Calu3 (cell line): ENCODE measurements around the gene BMPR1B. TPM values are rescaled to one million over a fixed set of nuclear protein-coding genes. Genes with fewer than 3 reads are reported as not detected.

Experiments
- BruUV-seq: library from RNA; stranded (reverse); fragments of 400-500 nt; replicated peaks from 2 replicates; lab custom pipeline; 2021; lab: Mats Ljungman, UMichigan
- CTCF ChIA-PET: fragments of 300-600 bp; sonication (Branson Sonifier 250); formaldehyde crosslinking; loops from one replicate; lab custom pipeline; 2022; ENCODE audit warnings: antibody characterized with exemption; lab: Charles Lee
- DNase-seq: peaks from one replicate; pipeline ENCODE4 v3.0.0; 2022
- H3K27ac Mint-ChIP-seq: one replicate; pipeline ENCODE4 v1.8.0; 2022; ENCODE audit warnings: mixed read lengths; ENCODE audit not compliant: unreplicated experiment
- H3K27me3 Mint-ChIP-seq: one replicate; pipeline ENCODE4 v1.8.0; 2022; ENCODE audit warnings: mixed read lengths; ENCODE audit not compliant: unreplicated experiment
- H3K36me3 Mint-ChIP-seq: one replicate; pipeline ENCODE4 v1.8.0; 2022; ENCODE audit warnings: mild to moderate bottlenecking, moderate library complexity, mixed read lengths; ENCODE audit not compliant: insufficient read depth, unreplicated experiment
- H3K4me1 Mint-ChIP-seq: one replicate; pipeline ENCODE4 v1.8.0; 2022; ENCODE audit warnings: mild to moderate bottlenecking, low read depth, mixed read lengths; ENCODE audit not compliant: unreplicated experiment
- H3K4me3 Mint-ChIP-seq: one replicate; pipeline ENCODE4 v1.8.0; 2022; ENCODE audit warnings: mild to moderate bottlenecking, low read depth, moderate library complexity, mixed read lengths; ENCODE audit not compliant: unreplicated experiment
- H3K9me3 Mint-ChIP-seq: one replicate; pipeline ENCODE4 v1.8.0; 2022; ENCODE audit warnings: low read depth, mixed read lengths; ENCODE audit not compliant: unreplicated experiment
- intact Hi-C: fragments of 100-400 bp; cut with micrococcal nuclease; formaldehyde crosslinking; loops from one replicate; pipeline ENCODE4 v1.10.0; 2022; ENCODE audit not compliant: unreplicated experiment
- total RNA-seq: library from RNA; stranded (reverse); gene quantifications from 2 replicates; pipeline ENCODE4 v1.2.3, GENCODE V29; 2022
- TF ChIP-seq, protein P1 (sequence below): fragments of 200-600 bp; IDR thresholded peaks from one replicate; pipeline ENCODE4 v1.8.0; 2022; ENCODE audit warnings: antibody characterized with exemption; ENCODE audit not compliant: unreplicated experiment

BMPR1B gene
- total RNA-seq, 1 experiment from 2014 or later: 9.2 TPM

DNA sequence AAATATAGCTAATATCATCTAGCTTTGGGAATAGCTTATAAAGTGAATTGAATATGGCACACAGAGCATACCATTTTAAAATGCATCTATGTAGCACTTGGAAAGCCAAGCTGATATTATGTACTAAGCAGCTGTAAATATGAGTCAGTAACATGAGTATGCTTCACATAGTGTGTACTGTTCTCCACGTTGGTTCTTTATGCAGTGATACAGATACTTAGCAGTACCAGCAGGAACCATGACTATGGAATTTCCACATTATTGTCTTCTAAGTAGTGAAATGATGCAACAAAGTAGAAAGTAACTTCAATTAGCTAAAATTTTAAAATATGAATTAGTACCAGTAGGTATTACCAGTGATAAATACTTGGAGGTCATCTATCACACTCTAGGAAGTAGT is 320.1 kb downstream of the BMPR1B start:
- Mint-ChIP-seq H3K36me3 (no peaks in the 10 kb centered on the region), H3K27ac (no peak overlapping the region), H3K27me3 (no peaks in the 10 kb centered on the region), H3K4me1 (peaks cover 9% of the 10 kb centered on the region), H3K9me3 (no peaks in the 10 kb centered on the region), H3K4me3 (no peak overlapping the region)
- CTCF ChIA-PET: no interaction called here
- intact Hi-C loops: no loop called here
- DNase-seq: no peak
- BruUV-seq: no TSS peak
- TF ChIP-seq, protein P1, sequence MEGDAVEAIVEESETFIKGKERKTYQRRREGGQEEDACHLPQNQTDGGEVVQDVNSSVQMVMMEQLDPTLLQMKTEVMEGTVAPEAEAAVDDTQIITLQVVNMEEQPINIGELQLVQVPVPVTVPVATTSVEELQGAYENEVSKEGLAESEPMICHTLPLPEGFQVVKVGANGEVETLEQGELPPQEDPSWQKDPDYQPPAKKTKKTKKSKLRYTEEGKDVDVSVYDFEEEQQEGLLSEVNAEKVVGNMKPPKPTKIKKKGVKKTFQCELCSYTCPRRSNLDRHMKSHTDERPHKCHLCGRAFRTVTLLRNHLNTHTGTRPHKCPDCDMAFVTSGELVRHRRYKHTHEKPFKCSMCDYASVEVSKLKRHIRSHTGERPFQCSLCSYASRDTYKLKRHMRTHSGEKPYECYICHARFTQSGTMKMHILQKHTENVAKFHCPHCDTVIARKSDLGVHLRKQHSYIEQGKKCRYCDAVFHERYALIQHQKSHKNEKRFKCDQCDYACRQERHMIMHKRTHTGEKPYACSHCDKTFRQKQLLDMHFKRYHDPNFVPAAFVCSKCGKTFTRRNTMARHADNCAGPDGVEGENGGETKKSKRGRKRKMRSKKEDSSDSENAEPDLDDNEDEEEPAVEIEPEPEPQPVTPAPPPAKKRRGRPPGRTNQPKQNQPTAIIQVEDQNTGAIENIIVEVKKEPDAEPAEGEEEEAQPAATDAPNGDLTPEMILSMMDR: no peak

DNA sequence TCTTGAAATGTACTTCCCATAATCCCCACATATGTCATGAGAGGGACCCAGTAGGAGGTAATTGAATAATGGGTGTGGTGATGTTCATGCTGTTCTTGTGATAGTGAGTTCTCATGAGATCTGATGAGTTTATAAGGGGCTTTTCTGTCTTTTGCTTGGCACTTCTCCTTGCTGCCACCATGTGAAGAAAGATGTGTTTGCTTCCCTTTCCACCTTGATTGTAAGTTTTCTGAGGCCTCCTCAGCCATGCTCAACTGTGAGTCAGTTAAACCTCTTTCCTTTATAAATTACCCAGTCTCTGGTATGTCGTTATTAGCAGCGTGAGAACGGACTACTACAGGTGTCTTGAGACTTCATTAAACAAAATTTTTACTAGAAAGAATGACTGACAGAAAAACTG is 323.2 kb downstream of the BMPR1B start:
- H3K9me3 Mint-ChIP-seq: no peaks in the 10 kb centered on the region
- H3K4me3 Mint-ChIP-seq: no peak overlapping the region

DNA sequence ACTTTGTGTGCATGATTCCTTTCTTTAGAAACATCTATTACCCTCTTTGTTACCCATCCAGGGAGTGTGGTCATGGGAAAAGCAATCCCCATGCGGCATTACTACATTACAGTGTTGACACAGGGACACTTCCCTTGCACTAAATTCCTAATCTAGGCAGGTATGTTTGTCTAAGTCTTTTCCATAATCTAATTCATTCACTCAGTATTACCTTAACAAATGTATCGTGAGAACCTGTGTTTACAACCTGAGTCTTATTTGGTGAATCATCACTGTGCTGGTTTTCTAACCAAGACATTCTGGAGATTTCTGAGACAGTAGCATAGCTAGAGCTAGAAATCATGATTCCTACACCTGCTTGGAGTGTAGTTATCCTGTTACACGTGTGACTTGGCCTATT is 326.8 kb downstream of the BMPR1B start:
- CTCF ChIA-PET: interaction anchor here (0.6 kb wide), 3 partner anchors 9 to 327 kb away, joined by 3 to 4 read pairs (median 3); partner anchors contain the start of gene BMPR1B
- H3K27me3 Mint-ChIP-seq: no peaks in the 10 kb centered on the region
- BruUV-seq: no TSS peak
- H3K4me1 Mint-ChIP-seq: peaks cover 38% of the 10 kb centered on the region
- peak; percentile 28 for DNase-seq
- no peaks in the 10 kb centered on the region for H3K9me3 Mint-ChIP-seq
- intact Hi-C loops: no loop called here
- no peaks in the 10 kb centered on the region for H3K36me3 Mint-ChIP-seq
- peak overlapping the region; percentile 82 for H3K27ac Mint-ChIP-seq
- H3K4me3 Mint-ChIP-seq: peak overlapping the region; percentile 13
- TF ChIP-seq, protein P1: no peak

More for the DNA sequence above, 323.2 kb downstream of the BMPR1B start:
- no TSS peak for BruUV-seq
- intact Hi-C loops: no loop called here
- Mint-ChIP-seq H3K4me1 (peaks cover 25% of the 10 kb centered on the region), H3K36me3 (no peaks in the 10 kb centered on the region), H3K27ac (no peak overlapping the region), H3K27me3 (no peaks in the 10 kb centered on the region)
- TF ChIP-seq, protein P1: no peak
- no peak for DNase-seq
- CTCF ChIA-PET: no interaction called here

DNA sequence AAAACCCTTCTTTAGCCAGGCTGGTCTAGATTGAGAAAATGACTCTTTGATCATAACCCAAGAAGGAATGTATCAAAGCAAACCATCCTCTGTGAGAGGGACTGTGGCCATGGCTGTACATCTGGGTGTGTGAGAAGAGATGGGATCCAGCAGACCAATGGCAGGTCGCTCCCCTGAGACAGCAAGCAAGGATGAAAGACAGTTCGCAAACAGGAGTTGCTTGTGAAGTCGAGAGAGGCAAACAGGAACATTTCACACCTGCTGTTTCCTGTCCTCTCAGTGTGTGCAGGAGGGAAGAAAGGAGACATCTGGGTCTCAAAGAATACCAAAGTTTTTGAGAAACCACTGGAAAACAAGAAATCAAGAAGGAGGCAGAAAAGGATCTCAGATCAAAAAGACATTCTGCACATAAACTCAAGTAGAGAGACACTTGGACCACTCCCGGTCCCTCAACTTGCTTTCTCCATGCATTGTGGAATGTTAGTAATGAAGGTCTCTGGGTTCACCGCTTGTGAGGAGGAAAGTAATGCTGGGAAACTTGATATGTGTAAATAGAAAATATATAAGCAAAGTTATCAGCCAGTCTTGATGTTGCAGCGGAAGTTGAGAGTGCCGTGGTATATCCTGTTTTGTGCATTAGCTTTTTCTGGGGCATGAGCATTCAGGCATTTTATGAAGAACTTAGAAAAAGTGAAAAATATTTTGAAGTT is 327.5 kb downstream of the BMPR1B start:
- no TSS peak for BruUV-seq
- intact Hi-C loops: loop anchor here (5.0 kb wide), 1 partner anchor 258 kb away; no protein-coding TSS in a partner anchor
- TF ChIP-seq, protein P1: no peak
- CTCF ChIA-PET: interaction anchor here (0.6 kb wide), 3 partner anchors 8 to 328 kb away, joined by 3 to 4 read pairs (median 3); partner anchors contain the start of gene BMPR1B
- no peaks in the 10 kb centered on the region for H3K27me3 Mint-ChIP-seq
- H3K9me3 Mint-ChIP-seq: no peaks in the 10 kb centered on the region
- DNase-seq: peak; percentile 3
- H3K4me1 Mint-ChIP-seq: peaks cover 38% of the 10 kb centered on the region
- no peaks in the 10 kb centered on the region for H3K36me3 Mint-ChIP-seq
- peak overlapping the region; percentile 82 for H3K27ac Mint-ChIP-seq
- peak overlapping the region; percentile 13 for H3K4me3 Mint-ChIP-seq
